Suprapubic skin (tissue), 4 donors: ENCODE data around the gene LMLN. TPM values are rescaled to one million over a fixed set of nuclear protein-coding genes. Genes with fewer than 3 reads are reported as not detected.

Experiments
- DNase-seq, 2 donors: peaks; one replicate each; pipeline ENCODE4 v3.0.0-alpha.2; 2019; ENCODE audit warnings: low spot score in 2 of 2
- H3K27ac ChIP-seq: fragments of 200-600 bp; sonication (generic); one replicate; pipeline ENCODE4 v1.5.1; 2019
- H3K27me3 ChIP-seq: fragments of 200-600 bp; sonication (generic); one replicate; pipeline ENCODE4 v1.5.1; 2019
- H3K36me3 ChIP-seq: fragments of 200-600 bp; sonication (generic); one replicate; pipeline ENCODE4 v1.5.1; 2019
- H3K4me1 ChIP-seq: fragments of 200-600 bp; sonication (generic); one replicate; pipeline ENCODE4 v1.5.1; 2019
- H3K4me3 ChIP-seq: fragments of 200-600 bp; sonication (generic); one replicate; pipeline ENCODE4 v1.5.1; 2019; ENCODE audit warnings: mild to moderate bottlenecking
- H3K9me3 ChIP-seq: fragments of 200-600 bp; sonication (generic); one replicate; pipeline ENCODE4 v1.5.1; 2019
- EP300 ChIP-seq: sonication (generic); formaldehyde crosslinking; IDR thresholded peaks from one replicate; pipeline ENCODE4 v1.6.1; 2017; ENCODE audit warnings: antibody characterized with exemption
- POLR2A ChIP-seq, 2 donors: fragments of 450-650 bp; IDR thresholded peaks; one replicate each; pipeline ENCODE4 v1.6.1; 2017; ENCODE audit warnings: antibody characterized with exemption in 2 of 2, mild to moderate bottlenecking in 2 of 2, moderate library complexity in 2 of 2
- POLR2AphosphoS5 ChIP-seq, 3 donors: sonication (generic); formaldehyde crosslinking; IDR thresholded peaks; one replicate each; pipeline ENCODE4 v1.6.1; 2017; ENCODE audit warnings: antibody characterized with exemption in 3 of 3
- WGBS: methylation state at CpG from one replicate; pipeline ENCODE4 v1.1.5; 2018; 5-methylcytosine and 5-hydroxymethylcytosine counted together
- total RNA-seq, 4 donors: library from RNA; depleted of rRNA; stranded (reverse); fragments of >200 nt; gene quantifications; one replicate each; pipeline ENCODE4 v1.1.0, GENCODE V29; 2016
- TF ChIP-seq, protein P1 (sequence below), 2 donors: fragments of 200-600 bp in 1 of 2; fragments of 450-650 bp in 1 of 2; sonication (generic) in 1 of 2; IDR thresholded peaks; one replicate each; pipeline ENCODE4 v1.5.1; 2016 to 2019; ENCODE audit warnings: antibody characterized with exemption in 2 of 2, mild to moderate bottlenecking in 1 of 2, moderate library complexity in 1 of 2

LMLN gene
- total RNA-seq, 4 donors from 2014 or later, result 3.4 to 8.2 (median 5.5) TPM

DNA sequence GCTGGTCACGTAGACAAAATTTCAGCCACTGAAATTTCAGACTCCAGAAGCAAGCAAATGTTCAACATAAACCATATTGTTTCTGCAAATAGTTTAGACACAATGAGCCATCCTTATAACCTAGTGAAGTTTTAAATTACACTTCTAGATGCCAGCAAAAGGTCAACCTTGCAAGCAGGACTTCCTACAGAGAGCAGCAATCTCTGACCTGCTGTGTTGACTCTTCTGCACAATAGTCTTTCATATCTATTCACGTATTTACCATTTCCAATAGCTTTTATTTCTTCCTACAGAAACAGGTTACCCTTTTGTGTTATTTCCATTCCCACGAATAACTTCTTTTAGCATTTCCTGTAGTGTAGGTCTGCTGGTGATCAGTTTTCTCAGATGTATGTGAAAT, 10.6 kb downstream of the LMLN start:
- Histone ChIP-seq H3K9me3 (peaks cover 8% of the 10 kb centered on the region), H3K27me3 (no peaks in the 10 kb centered on the region), H3K4me3 (no peak overlapping the region), H3K4me1 (no peaks in the 10 kb centered on the region), H3K27ac (no peak overlapping the region), H3K36me3 (no peaks in the 10 kb centered on the region)
- no peak for DNase-seq
- TF ChIP-seq, protein P1, sequence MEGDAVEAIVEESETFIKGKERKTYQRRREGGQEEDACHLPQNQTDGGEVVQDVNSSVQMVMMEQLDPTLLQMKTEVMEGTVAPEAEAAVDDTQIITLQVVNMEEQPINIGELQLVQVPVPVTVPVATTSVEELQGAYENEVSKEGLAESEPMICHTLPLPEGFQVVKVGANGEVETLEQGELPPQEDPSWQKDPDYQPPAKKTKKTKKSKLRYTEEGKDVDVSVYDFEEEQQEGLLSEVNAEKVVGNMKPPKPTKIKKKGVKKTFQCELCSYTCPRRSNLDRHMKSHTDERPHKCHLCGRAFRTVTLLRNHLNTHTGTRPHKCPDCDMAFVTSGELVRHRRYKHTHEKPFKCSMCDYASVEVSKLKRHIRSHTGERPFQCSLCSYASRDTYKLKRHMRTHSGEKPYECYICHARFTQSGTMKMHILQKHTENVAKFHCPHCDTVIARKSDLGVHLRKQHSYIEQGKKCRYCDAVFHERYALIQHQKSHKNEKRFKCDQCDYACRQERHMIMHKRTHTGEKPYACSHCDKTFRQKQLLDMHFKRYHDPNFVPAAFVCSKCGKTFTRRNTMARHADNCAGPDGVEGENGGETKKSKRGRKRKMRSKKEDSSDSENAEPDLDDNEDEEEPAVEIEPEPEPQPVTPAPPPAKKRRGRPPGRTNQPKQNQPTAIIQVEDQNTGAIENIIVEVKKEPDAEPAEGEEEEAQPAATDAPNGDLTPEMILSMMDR (IDR thresholded peaks at IDR 0.05), result no peak
- no peak for TF ChIP-seq EP300
- no peak for TF ChIP-seq POLR2AphosphoS5 (IDR thresholded peaks at IDR 0.05)
- TF ChIP-seq POLR2A (IDR thresholded peaks at IDR 0.05), result no peak
- 89% methylated on average over 3 of the region's 3 CpGs for WGBS

DNA sequence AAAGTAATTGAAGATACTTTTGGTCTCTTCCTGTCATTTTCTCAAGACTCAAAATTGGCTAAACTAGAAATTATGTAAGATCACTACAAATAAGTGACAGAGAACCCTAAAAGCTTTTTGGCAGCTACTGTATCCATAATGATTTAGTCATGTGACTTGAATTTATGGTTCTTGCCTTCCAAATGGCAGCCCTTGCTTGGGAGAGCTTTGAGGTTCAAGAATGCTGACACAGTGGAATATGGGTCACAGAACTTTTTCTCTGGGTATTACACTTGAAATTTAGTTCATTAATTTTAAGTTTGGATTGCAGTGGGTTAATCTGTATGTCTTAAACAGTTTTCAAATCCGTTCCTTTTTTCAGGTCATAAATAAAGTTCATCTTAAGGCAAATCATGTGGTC, 14.0 kb downstream of the LMLN start:
- 83% methylated on average over 1 of the region's 1 CpG for WGBS
- H3K27me3 ChIP-seq, result no peaks in the 10 kb centered on the region
- TF ChIP-seq POLR2AphosphoS5 (IDR thresholded peaks at IDR 0.05), result no peak
- no peak for TF ChIP-seq POLR2A (IDR thresholded peaks at IDR 0.05)
- TF ChIP-seq EP300, result no peak
- TF ChIP-seq, protein P1 (IDR thresholded peaks at IDR 0.05), result no peak
- no peak overlapping the region for H3K4me3 ChIP-seq
- no peaks in the 10 kb centered on the region for H3K4me1 ChIP-seq
- DNase-seq, result no peak
- H3K36me3 ChIP-seq, result peaks cover 16% of the 10 kb centered on the region
- H3K9me3 ChIP-seq, result no peaks in the 10 kb centered on the region
- H3K27ac ChIP-seq, result no peak overlapping the region

GRCh38 chr3:197975311-197975710, 15.3 kb downstream of the LMLN start:
- Histone ChIP-seq H3K36me3 (peaks cover 18% of the 10 kb centered on the region), H3K9me3 (no peaks in the 10 kb centered on the region), H3K4me3 (no peak overlapping the region), H3K27me3 (no peaks in the 10 kb centered on the region), H3K27ac (no peak overlapping the region), H3K4me1 (no peaks in the 10 kb centered on the region)
- WGBS, result 97% methylated on average over 8 of the region's 8 CpGs
- TF ChIP-seq POLR2AphosphoS5 (IDR thresholded peaks at IDR 0.05) (no peak), POLR2A (IDR thresholded peaks at IDR 0.05) (no peak), EP300 (no peak)
- TF ChIP-seq, protein P1 (IDR thresholded peaks at IDR 0.05), result no peak
- DNase-seq, result no peak

DNA sequence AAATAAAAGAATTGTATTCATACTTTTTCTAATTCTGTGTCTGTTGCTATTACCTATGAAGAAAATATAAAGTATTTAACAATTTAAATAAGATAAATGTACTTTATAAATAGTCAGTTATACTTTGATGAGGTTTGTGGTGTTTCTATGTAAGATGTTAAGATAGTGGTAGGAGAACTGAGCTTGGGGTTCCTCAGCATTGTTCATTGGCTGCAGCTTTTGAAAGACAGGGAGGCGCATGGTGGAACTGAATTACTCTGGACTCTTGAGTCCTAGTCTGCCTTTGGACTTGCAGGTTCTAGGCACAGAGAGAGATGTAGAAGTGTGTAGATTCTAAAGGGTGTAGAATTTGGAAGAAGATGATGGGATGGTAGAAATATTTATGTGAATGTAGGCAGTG, 23.1 kb downstream of the LMLN start:
- TF ChIP-seq POLR2A (IDR thresholded peaks at IDR 0.05) (no peak), EP300 (no peak), POLR2AphosphoS5 (IDR thresholded peaks at IDR 0.05) (no peak)
- TF ChIP-seq, protein P1 (IDR thresholded peaks at IDR 0.05), result no peak
- H3K27me3 ChIP-seq, result no peaks in the 10 kb centered on the region
- no peak overlapping the region for H3K27ac ChIP-seq
- peaks cover 26% of the 10 kb centered on the region for H3K36me3 ChIP-seq
- WGBS, result 89% methylated on average over 1 of the region's 1 CpG
- no peak for DNase-seq
- no peak overlapping the region for H3K4me3 ChIP-seq
- H3K9me3 ChIP-seq, result no peaks in the 10 kb centered on the region
- H3K4me1 ChIP-seq, result no peaks in the 10 kb centered on the region

GRCh38 chr3:197989651-197990050, 29.6 kb downstream of the LMLN start:
- TF ChIP-seq POLR2A (IDR thresholded peaks at IDR 0.05) (no peak), POLR2AphosphoS5 (IDR thresholded peaks at IDR 0.05) (no peak), EP300 (no peak)
- TF ChIP-seq, protein P1 (IDR thresholded peaks at IDR 0.05), result no peak
- no peak for DNase-seq
- 79% methylated on average over 4 of the region's 4 CpGs for WGBS

More at GRCh38 chr3:197989651-197990050, 29.6 kb downstream of the LMLN start:
- H3K36me3 ChIP-seq, result peaks cover 32% of the 10 kb centered on the region
- no peaks in the 10 kb centered on the region for H3K4me1 ChIP-seq
- no peak overlapping the region for H3K4me3 ChIP-seq
- no peaks in the 10 kb centered on the region for H3K27me3 ChIP-seq
- H3K9me3 ChIP-seq, result no peaks in the 10 kb centered on the region
- H3K27ac ChIP-seq, result no peak overlapping the region
